ENCODE measurements around the gene GPR137B. TPM values are rescaled to one million over a fixed set of nuclear protein-coding genes. Genes with fewer than 3 reads are reported as not detected.
"Not testable (repeated sequence)": the region's sequence is repeated elsewhere in the genome, so short reads cannot be mapped to it uniquely, and the experiment has no call there.

Gene GPR137B
- total RNA-seq, 6 experiments from 2014 or later: 4.3 to 22.2 (median 7.6) TPM

DNA sequence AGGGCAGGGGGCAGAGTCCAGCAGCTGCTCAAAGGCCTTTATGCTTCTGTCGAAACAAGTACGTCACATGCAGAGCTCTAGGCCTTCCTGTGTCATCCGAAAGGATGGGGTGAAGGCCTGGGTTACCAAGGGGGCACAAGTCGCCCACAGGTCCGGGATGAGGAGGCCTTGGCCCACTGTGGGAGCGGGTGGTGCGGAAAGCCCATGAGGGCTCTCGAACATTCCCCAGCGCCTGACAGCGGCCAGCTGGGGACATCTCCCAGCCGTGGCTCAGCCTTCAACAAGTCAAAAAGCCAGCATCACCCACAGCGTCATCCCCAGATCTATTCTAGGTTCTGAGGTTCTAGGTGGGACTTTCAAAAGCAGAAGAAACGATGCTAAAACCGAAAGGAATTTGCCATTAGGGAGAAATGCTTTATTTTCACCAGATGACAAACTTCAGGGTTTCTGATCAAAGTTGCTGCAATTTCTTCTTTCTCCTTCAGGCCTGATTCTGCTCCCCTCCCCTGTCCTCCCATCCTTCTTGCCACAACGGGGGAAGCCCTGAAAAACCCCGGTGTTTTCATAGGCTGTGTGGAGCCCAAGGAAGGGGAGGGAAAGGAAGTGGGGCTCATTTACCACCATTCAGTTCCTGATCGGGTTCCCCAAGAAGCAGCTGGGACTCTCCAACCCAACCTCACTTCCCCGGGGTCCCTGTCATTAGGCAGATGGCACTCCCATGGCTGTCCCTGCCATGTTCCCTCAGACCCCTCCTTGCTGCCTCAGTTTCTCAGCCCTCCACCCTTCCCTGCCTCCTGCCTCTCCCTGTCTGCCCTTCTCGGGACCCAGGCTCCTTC is 17.6 kb downstream of the GPR137B start:
- peaks cover 0 to 13% (median 0%) of the 10 kb centered on the region in 4 donors for H3K4me1 ChIP-seq
- ATAC-seq (peak; percentile 11 to 33 (median 28)), DNase-seq (no peak)
- no peak overlapping the region for H3K4me3 ChIP-seq
- TF ChIP-seq POLR2A (IDR thresholded peaks at IDR 0.05) (no peak), CTCF (IDR thresholded peaks at IDR 0.05) (no peak)
- no peaks in the 10 kb centered on the region for H3K9me3 ChIP-seq
- no peak overlapping the region for H3K27ac ChIP-seq
- no peaks in the 10 kb centered on the region for H3K36me3 ChIP-seq
- intact Hi-C loops (cut with DNase I): no loop called here
- no peaks in the 10 kb centered on the region for H3K27me3 ChIP-seq
- WGBS (ENCODE audit: insufficient coverage, low coverage, low lambda C conversion rate, missing lambda C conversion rate): 48% methylated on average over 7 of the region's 19 CpGs

DNA sequence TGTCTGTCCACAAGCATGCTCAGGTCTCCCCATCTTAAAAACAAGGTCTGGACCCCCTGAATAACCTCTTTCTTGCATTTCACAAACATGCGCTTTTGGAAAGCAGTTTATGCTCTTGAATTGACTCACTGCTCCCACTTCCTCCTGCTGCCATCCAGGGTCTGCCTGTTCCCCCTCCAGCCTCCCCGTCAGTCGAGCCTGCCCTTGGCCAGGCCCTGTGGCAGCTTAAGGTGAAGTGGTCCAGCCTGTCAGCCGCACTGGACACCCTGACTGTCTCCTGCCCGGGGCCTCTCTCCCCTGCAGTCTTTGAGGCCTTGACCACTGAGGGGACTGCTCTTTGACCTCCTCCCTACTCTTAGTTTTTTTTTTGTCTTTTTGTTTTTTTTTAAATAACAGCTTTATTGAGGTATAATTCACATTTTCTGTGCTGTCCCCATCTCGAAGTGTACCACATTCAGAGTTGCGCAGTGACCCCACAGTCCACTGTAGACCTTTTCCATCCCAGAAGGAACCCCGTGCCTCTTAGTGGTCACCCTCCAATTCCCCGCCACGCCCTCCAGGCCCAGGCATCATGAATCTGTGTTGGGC is 18.3 kb downstream of the GPR137B start:
- 85% methylated on average over 8 of the region's 10 CpGs for WGBS (ENCODE audit: insufficient coverage, low coverage, low lambda C conversion rate, missing lambda C conversion rate)
- no peaks in the 10 kb centered on the region for H3K27me3 ChIP-seq
- no peak for DNase-seq
- no peaks in the 10 kb centered on the region for H3K9me3 ChIP-seq
- TF ChIP-seq POLR2A (IDR thresholded peaks at IDR 0.05) (no peak), CTCF (IDR thresholded peaks at IDR 0.05) (no peak)
- no peaks in the 10 kb centered on the region for H3K36me3 ChIP-seq
- peaks cover 0 to 13% (median 0%) of the 10 kb centered on the region in 4 donors for H3K4me1 ChIP-seq
- no peak overlapping the region for H3K4me3 ChIP-seq
- peak in 1 of 4 donors; percentile 9 for ATAC-seq
- intact Hi-C loops (cut with DNase I): no loop called here
- H3K27ac ChIP-seq: no peak overlapping the region

DNA sequence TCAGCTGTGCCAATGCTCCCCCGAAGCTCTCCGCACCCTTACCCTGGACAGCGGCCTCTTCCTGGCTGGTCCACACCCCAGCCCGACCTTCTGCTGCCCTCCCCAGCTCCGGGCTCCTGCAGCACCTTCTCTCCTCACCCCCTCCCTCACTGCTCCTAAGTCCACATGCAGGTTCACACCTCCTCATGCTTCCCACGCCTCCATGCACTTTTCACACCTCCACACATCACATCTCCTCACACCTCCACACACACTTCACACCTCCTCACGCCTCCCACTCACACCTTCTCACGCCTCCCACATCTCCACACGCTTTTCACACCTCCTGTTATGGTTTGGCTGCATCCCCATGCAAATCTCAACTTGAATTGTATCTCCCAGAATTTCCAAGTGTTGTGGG is 18.9 kb downstream of the GPR137B start:
- DNase-seq (no peak), ATAC-seq (no peak)
- H3K36me3 ChIP-seq: no peaks in the 10 kb centered on the region
- H3K9me3 ChIP-seq: no peaks in the 10 kb centered on the region
- H3K27ac ChIP-seq: no peak overlapping the region
- H3K4me1 ChIP-seq: peaks cover 0 to 13% (median 0%) of the 10 kb centered on the region in 4 donors
- TF ChIP-seq POLR2A (IDR thresholded peaks at IDR 0.05): no peak
- TF ChIP-seq CTCF (IDR thresholded peaks at IDR 0.05): no peak
- H3K27me3 ChIP-seq: no peaks in the 10 kb centered on the region
- WGBS (ENCODE audit: insufficient coverage, low coverage, low lambda C conversion rate, missing lambda C conversion rate): 82% methylated on average over 8 of the region's 9 CpGs
- no peak overlapping the region for H3K4me3 ChIP-seq
- intact Hi-C loops (cut with DNase I): no loop called here

DNA sequence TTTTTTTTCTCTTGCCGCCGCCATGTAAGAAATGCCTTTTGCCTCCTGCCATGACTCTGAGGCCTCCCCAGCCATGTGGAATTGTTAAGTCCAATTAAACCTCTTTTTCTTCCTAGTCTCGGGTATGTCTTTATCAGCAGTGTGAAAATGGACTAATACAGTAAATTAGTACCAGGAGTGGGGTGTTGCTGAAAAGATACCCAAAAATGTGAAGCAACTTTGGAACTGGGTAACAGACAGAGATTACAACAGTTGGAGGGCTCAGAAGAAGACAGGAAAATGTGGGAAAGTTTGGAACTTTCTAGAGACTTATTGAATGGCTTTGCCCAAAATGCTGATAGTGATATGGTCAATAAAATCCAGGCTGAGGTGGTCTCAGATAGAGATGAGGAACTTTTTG is 19.4 kb downstream of the GPR137B start:
- ATAC-seq; H3K4me3 ChIP-seq; intact Hi-C loops (cut with DNase I); H3K36me3 ChIP-seq; H3K9me3 ChIP-seq; H3K27ac ChIP-seq; DNase-seq; H3K27me3 ChIP-seq: not testable (repeated sequence)
- 95% methylated on average over 3 of the region's 3 CpGs for WGBS (ENCODE audit: insufficient coverage, low coverage, low lambda C conversion rate, missing lambda C conversion rate)
- H3K4me1 ChIP-seq: peaks cover 0 to 13% (median 0%) of the 10 kb centered on the region in 4 donors

Data from right lobe of liver (tissue), 6 donors.